ENCODE measurements around the gene ZNF48. TPM values are rescaled to one million over a fixed set of nuclear protein-coding genes. Genes with fewer than 3 reads are reported as not detected.

The ZNF48 gene
- total and polyA plus RNA-seq, 8 donors, result 3.9 to 33.6 (median 5.4) TPM

GRCh38 chr16:30369938-30370455 lies 25.2 kb upstream of the ZNF48 start:
- Histone ChIP-seq H3K27ac (peak overlapping the region; percentile 66 to 97 (median 84)), H3K9me3 (no peaks in the 10 kb centered on the region), H3K4me1 (peaks cover 33 to 55% (median 42%) of the 10 kb centered on the region in 4 donors), H3K36me3 (peaks cover 5 to 19% (median 17%) of the 10 kb centered on the region in 4 donors), H3K27me3 (no peaks in the 10 kb centered on the region), H3K4me3 (peak overlapping the region; percentile 86 to 98 (median 94))
- intact Hi-C loops (cut with DNase I; ENCODE audit: low total_unique reads), result loop anchor here (10.0 kb wide), 1 partner anchor 45 kb away; no protein-coding TSS in a partner anchor
- DNase-seq, result no peak
- WGBS, 5 donors, result 0 to 1% (median 1%) methylated on average over 32 to 76 of the region's 76 CpGs
- TF ChIP-seq POLR2AphosphoS5 (IDR thresholded peaks at IDR 0.05) (no peak), CTCF (IDR thresholded peaks at IDR 0.05) (peak in 1 of 7 experiments; percentile 11)

- H3K4me3 ChIP-seq, result peak within 1 kb of the TSS; percentile 86 to 98 (median 94)
- WGBS, 5 donors, result 0 to 2% (median 0%) methylated on average over 39 to 40 of the region's 40 CpGs
- H3K27me3 ChIP-seq, result no peaks in the 10 kb centered on the region
- DNase-seq, result peak; percentile 98 to 100
- peaks cover 31 to 48% (median 39%) of the 10 kb centered on the region in 4 donors for H3K4me1 ChIP-seq
- intact Hi-C loops (cut with DNase I; ENCODE audit: low total_unique reads), result no loop called here
- peak in 1 of 7 experiments; percentile 24 for TF ChIP-seq CTCF (IDR thresholded peaks at IDR 0.05)
- peak; percentile 70 to 88 (median 86) for TF ChIP-seq POLR2AphosphoS5 (IDR thresholded peaks at IDR 0.05)
- no peak for TF ChIP-seq POLR2A (IDR thresholded peaks at IDR 0.05)
- H3K27ac ChIP-seq, result peak within 1 kb of the TSS; percentile 82 to 97 (median 90)
- H3K9me3 ChIP-seq, result no peaks in the 10 kb centered on the region
- peaks cover 0 to 13% (median 10%) of the 10 kb centered on the region in 4 donors for H3K36me3 ChIP-seq
Observed at GRCh38 chr16:30370456-30371247, 24.6 kb upstream of the ZNF48 start, which contains the start of gene TBC1D10B. TBC1D10B (minus strand) TSS chr16:30370494; CDS start chr16:30370183, 311 bp downstream.

GRCh38 chr16:30371248-30371816 lies 23.9 kb upstream of the ZNF48 start:
- no peak for DNase-seq
- peak overlapping the region; percentile 44 to 50 (median 46) for H3K4me3 ChIP-seq
- H3K4me1 ChIP-seq, result peaks cover 29 to 42% (median 35%) of the 10 kb centered on the region in 4 donors
- WGBS, 5 donors, result 21 to 44% (median 24%) methylated on average over 7 to 11 of the region's 11 CpGs
- no peaks in the 10 kb centered on the region for H3K27me3 ChIP-seq
- peaks cover 0 to 6% (median 4%) of the 10 kb centered on the region in 4 donors for H3K36me3 ChIP-seq
- intact Hi-C loops (cut with DNase I; ENCODE audit: low total_unique reads), result no loop called here
- TF ChIP-seq POLR2A (IDR thresholded peaks at IDR 0.05), result no peak
- no peaks in the 10 kb centered on the region for H3K9me3 ChIP-seq
- H3K27ac ChIP-seq, result peak overlapping the region; percentile 82 to 93 (median 90)

GRCh38 chr16:30372038-30372712 lies 23.0 kb upstream of the ZNF48 start:
- intact Hi-C loops (cut with DNase I; ENCODE audit: low total_unique reads), result no loop called here
- Histone ChIP-seq H3K4me1 (peaks cover 28 to 37% (median 34%) of the 10 kb centered on the region in 4 donors), H3K27ac (peak overlapping the region in 4 of 5 donors; percentile 82 to 93 (median 90)), H3K9me3 (no peaks in the 10 kb centered on the region), H3K4me3 (no peak overlapping the region), H3K27me3 (no peaks in the 10 kb centered on the region), H3K36me3 (no peaks in the 10 kb centered on the region)
- WGBS, 5 donors, result 69 to 79% (median 74%) methylated on average over 6 of the region's 6 CpGs
- no peak for DNase-seq
- TF ChIP-seq POLR2AphosphoS5 (IDR thresholded peaks at IDR 0.05) (no peak), EP300 (IDR thresholded peaks at IDR 0.05) (no peak), POLR2A (IDR thresholded peaks at IDR 0.05) (no peak), CTCF (IDR thresholded peaks at IDR 0.05) (no peak)

Data from stomach (tissue), 9 donors.